Kidney (tissue), 14 donors: ENCODE measurements around the gene FPR2. TPM values are rescaled to one million over a fixed set of nuclear protein-coding genes. Genes with fewer than 3 reads are reported as not detected.

ENCODE experiments used
- DNase-seq, 5 donors: peaks; one replicate each; pipeline ENCODE4 v3.0.0-alpha.2; 2013 to 2020
- FAIRE-seq: peaks from 2 replicates; lab custom pipeline; 2012; peaks lifted over from hg19 to GRCh38; lab: Jason Lieb, UNC
- H3K27ac ChIP-seq, 2 donors: one replicate each; pipeline ENCODE4 v1.7.0; 2013; ENCODE audit warnings: low read depth in 2 of 2, low read length in 2 of 2, inconsistent platforms in 1 of 2
- H3K27me3 ChIP-seq: one replicate; pipeline ENCODE4 v1.7.1; 2013; ENCODE audit warnings: low read length, inconsistent platforms; ENCODE audit not compliant: control insufficient read depth, insufficient read depth
- H3K36me3 ChIP-seq, 3 donors: one replicate each; pipeline versions ENCODE4 v1.7.0 to v1.7.1; 2013; ENCODE audit warnings: low read length in 3 of 3, control low read depth in 1 of 3, inconsistent platforms in 1 of 3; ENCODE audit not compliant: insufficient read depth in 3 of 3, control insufficient read depth in 2 of 3
- H3K4me1 ChIP-seq, 3 donors: one replicate each; pipeline versions ENCODE4 v1.7.0 to v1.7.1; 2013; ENCODE audit warnings: low read length in 3 of 3, inconsistent platforms in 1 of 3, low read depth in 1 of 3; ENCODE audit not compliant: control insufficient read depth in 2 of 3, insufficient read depth in 2 of 3
- H3K4me3 ChIP-seq, 3 donors: one replicate each; pipeline versions ENCODE4 v1.7.0 to v1.8.1; 2013; ENCODE audit warnings: low read length in 3 of 3, control low read depth in 1 of 3, inconsistent platforms in 1 of 3
- H3K9ac ChIP-seq, 3 donors: one replicate each; pipeline versions ENCODE4 v1.7.0 to v1.7.1; 2013; ENCODE audit warnings: low read length in 3 of 3, control low read depth in 1 of 3, inconsistent platforms in 1 of 3
- H3K9me3 ChIP-seq, 3 donors: one replicate each; pipeline versions ENCODE4 v1.7.0 to v1.7.1; 2013; ENCODE audit warnings: low read length in 3 of 3, control low read depth in 1 of 3, inconsistent platforms in 1 of 3; ENCODE audit not compliant: control insufficient read depth in 2 of 3, insufficient read depth in 1 of 3
- intact Hi-C: fragments of 100-400 bp; cut with DNase I; formaldehyde crosslinking; loops from one replicate; pipeline ENCODE4 v1.11.1; 2022
- polyA plus RNA-seq: library from polyadenylated mRNA; stranded (reverse); fragments of 350-450 nt; fragmentation: Illumina TruSeq; extraction: RNeasy Lipid Tissue Mini Kit (QIAGEN cat#74804); gene quantifications from one replicate; pipeline ENCODE4 v1.2.3, GENCODE V29; 2014; ENCODE audit warnings: low read depth, low replicate concordance; ENCODE audit not compliant: insufficient read depth
- total RNA-seq: library from RNA; stranded (reverse); fragmentation: NEBNext Ultra II Directional; extraction: Animal tissue kit (Norgen Biotek cat#: 25700); gene quantifications from one replicate; pipeline ENCODE4 v1.2.1, GENCODE V29; 2021
- TF ChIP-seq, protein P1 (sequence below): IDR thresholded peaks from 3 replicates; pipeline ENCODE4 v1.5.1; 2012; ENCODE audit warnings: mild to moderate bottlenecking, moderate library complexity, borderline replicate concordance; ENCODE audit not compliant: insufficient read depth; ENCODE audit errors: extremely low read depth
- donor health status: control.
- donor health status: control.
- donor health status: control.
- donor health status: control.
- donor health status: control.
- donor health status: DM: yes; HTN: yes; CAD: no.
- donor health status: Normal renal cell carcinoma (clear cell type).

The FPR2 gene
- total and polyA plus RNA-seq, 2 donors from 2014 or later, result 2.3 TPM; not detected in 1

DNA sequence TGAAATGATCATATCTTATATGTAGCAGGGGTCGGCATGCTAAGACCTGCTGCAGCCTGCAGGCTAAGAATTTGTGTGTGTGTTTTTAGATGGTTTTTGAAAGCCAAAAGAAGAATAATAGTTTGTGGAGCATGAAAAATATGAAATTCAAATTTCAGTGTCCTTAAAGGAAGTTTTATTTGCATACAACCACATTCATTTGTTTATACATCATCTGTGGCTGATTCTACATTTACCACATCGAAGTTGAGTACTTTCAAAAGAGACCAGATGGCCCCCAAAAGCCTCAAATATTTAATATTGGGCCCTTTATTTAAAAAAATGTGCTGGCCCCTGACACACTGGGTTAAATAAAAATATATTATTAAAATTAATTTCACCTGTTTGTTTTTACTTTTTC is 38.5 kb upstream of the FPR2 start:
- no peaks in the 10 kb centered on the region for H3K36me3 ChIP-seq
- H3K9me3 ChIP-seq, result no peaks in the 10 kb centered on the region
- no peak overlapping the region for H3K27ac ChIP-seq
- peaks cover 0 to 3% (median 0%) of the 10 kb centered on the region in 3 donors for H3K4me1 ChIP-seq
- H3K4me3 ChIP-seq, result no peak overlapping the region
- intact Hi-C loops, result no loop called here
- DNase-seq, result no peak
- TF ChIP-seq, protein P1, sequence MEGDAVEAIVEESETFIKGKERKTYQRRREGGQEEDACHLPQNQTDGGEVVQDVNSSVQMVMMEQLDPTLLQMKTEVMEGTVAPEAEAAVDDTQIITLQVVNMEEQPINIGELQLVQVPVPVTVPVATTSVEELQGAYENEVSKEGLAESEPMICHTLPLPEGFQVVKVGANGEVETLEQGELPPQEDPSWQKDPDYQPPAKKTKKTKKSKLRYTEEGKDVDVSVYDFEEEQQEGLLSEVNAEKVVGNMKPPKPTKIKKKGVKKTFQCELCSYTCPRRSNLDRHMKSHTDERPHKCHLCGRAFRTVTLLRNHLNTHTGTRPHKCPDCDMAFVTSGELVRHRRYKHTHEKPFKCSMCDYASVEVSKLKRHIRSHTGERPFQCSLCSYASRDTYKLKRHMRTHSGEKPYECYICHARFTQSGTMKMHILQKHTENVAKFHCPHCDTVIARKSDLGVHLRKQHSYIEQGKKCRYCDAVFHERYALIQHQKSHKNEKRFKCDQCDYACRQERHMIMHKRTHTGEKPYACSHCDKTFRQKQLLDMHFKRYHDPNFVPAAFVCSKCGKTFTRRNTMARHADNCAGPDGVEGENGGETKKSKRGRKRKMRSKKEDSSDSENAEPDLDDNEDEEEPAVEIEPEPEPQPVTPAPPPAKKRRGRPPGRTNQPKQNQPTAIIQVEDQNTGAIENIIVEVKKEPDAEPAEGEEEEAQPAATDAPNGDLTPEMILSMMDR, result no peak
- no peak for FAIRE-seq
- no peak overlapping the region for H3K9ac ChIP-seq
- peaks cover 17% of the 10 kb centered on the region for H3K27me3 ChIP-seq

DNA sequence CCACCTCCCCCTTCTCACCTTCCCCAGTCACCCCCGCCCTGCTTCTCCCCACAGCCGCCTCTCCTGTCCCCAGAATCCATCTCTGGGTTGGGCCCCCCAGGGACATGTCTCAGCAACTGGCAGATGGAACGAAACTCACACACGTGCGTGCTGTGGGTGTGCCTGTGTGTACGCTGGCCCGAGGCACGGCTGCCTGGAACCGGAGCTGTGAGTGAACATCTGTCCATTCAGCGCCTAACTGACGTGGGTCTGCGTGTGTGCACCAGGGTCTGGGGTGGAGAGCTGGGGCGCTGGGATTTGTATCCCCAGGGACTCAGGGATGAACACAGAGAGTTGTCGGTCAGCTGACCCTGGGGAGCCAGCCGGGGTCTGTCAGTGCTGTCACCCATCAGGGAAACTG is 36.4 kb upstream of the FPR2 start:
- intact Hi-C loops, result no loop called here
- peaks cover 9% of the 10 kb centered on the region for H3K27me3 ChIP-seq

GRCh38 chr19:51726049-51726448 is 34.9 kb upstream of the FPR2 start:
- no peaks in the 10 kb centered on the region for H3K36me3 ChIP-seq
- H3K9me3 ChIP-seq, result no peaks in the 10 kb centered on the region
- TF ChIP-seq, protein P1, result no peak
- H3K27me3 ChIP-seq, result peaks cover 7% of the 10 kb centered on the region
- DNase-seq (no peak), FAIRE-seq (no peak)
- H3K27ac ChIP-seq, result no peak overlapping the region
- no peak overlapping the region for H3K9ac ChIP-seq
- no peaks in the 10 kb centered on the region for H3K4me1 ChIP-seq
- no peak overlapping the region for H3K4me3 ChIP-seq
- intact Hi-C loops, result no loop called here

More for the DNA sequence above, 36.4 kb upstream of the FPR2 start:
- DNase-seq (no peak), FAIRE-seq (no peak)
- TF ChIP-seq, protein P1, result no peak
- Histone ChIP-seq H3K4me1 (peaks cover 0 to under 1% (median 0%) of the 10 kb centered on the region in 3 donors), H3K9me3 (no peaks in the 10 kb centered on the region), H3K9ac (no peak overlapping the region), H3K4me3 (no peak overlapping the region), H3K36me3 (no peaks in the 10 kb centered on the region), H3K27ac (no peak overlapping the region)

DNA sequence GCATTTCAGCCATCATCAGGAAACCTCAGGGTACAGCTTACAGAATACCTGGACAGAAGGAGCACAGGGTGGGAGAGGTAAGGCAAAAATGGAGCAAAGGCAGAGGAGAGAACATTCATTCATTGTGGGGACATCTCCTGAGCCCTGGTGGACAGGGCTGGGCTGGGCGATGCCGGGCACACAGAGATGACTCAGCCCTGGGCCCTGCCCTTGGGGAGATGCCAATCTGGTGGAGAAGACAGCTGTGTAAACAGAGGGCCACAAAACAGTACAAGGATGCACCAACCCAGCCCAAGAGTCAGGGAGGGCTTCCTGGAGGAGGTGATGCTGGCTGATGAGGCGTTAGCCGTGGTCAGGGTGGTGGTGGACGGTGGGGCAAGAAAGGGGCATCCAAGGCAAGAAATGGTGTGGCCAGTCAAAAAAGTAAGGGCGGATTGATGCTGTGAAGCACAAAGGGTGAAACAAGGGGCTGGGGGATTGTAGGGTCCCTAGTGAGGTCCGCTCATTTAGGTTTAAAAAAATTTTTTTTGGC is 33.6 kb upstream of the FPR2 start:
- Histone ChIP-seq H3K27ac (no peak overlapping the region), H3K4me1 (no peaks in the 10 kb centered on the region), H3K36me3 (no peaks in the 10 kb centered on the region), H3K4me3 (no peak overlapping the region), H3K9ac (no peak overlapping the region), H3K27me3 (peaks cover 7% of the 10 kb centered on the region), H3K9me3 (no peaks in the 10 kb centered on the region)
- TF ChIP-seq, protein P1, result no peak
- intact Hi-C loops, result no loop called here
- no peak for FAIRE-seq
- DNase-seq, result no peak
